Measurements from ENCODE around the gene MS4A10.

The MS4A10 gene

GRCh38 chr11:60769273-60769672 is 15.9 kb upstream of the MS4A10 start:
- H2BK15ac ChIP-seq (ENCODE audit: low read depth, poor library complexity, severe bottlenecking) = no peak overlapping the region
- DNase-seq = no peak
- H2AFZ ChIP-seq (ENCODE audit: low read depth, low read length) = no peak overlapping the region
- H3K4ac ChIP-seq (ENCODE audit: low read depth in 1 of 2, low read length in 2 of 2) = no peak overlapping the region
- H3K27me3 ChIP-seq (ENCODE audit: control insufficient read depth in 1 of 2, insufficient read depth in 1 of 2, low read length in 2 of 2) = peaks cover 25 to 73% of the 10 kb centered on the region in 2 experiments
- WGBS = 86% methylated on average over 4 of the region's 4 CpGs
- no peak overlapping the region for H3K27ac ChIP-seq (ENCODE audit: low read length, poor library complexity, severe bottlenecking)
- no peak overlapping the region for H2BK5ac ChIP-seq (ENCODE audit: low read depth, low read length, poor library complexity, severe bottlenecking)
- H2BK120ac ChIP-seq (ENCODE audit: low read depth, low read length) = no peak overlapping the region
- no peak overlapping the region for H4K8ac ChIP-seq (ENCODE audit: low read length)
- H3K9me3 ChIP-seq (ENCODE audit: control insufficient read depth, low read length) = no peaks in the 10 kb centered on the region
- H3K4me2 ChIP-seq (ENCODE audit: low read length, poor library complexity, severe bottlenecking) = no peak overlapping the region
- H3K79me1 ChIP-seq (replicated peaks; ENCODE audit: low read length, poor library complexity, severe bottlenecking) = no peaks in the 10 kb centered on the region
- H3K36me3 ChIP-seq (ENCODE audit: control insufficient read depth in 1 of 2, insufficient read depth in 2 of 2, low read depth in 1 of 2, low read length in 2 of 2) = no peaks in the 10 kb centered on the region
- H3K4me3 ChIP-seq (ENCODE audit: insufficient read depth in 1 of 2, low read depth in 1 of 2, low read length in 2 of 2) = no peak overlapping the region
- no peak overlapping the region for H3K14ac ChIP-seq (ENCODE audit: low read length in 2 of 2)
- H4K91ac ChIP-seq (ENCODE audit: low read length) = no peak overlapping the region
- no peak overlapping the region for H2BK12ac ChIP-seq (ENCODE audit: low read length in 2 of 2)
- no peak overlapping the region for H3K23ac ChIP-seq (ENCODE audit: low read length in 2 of 2)
- H2AK5ac ChIP-seq (ENCODE audit: low read length, severe bottlenecking) = no peak overlapping the region
- H3K4me1 ChIP-seq (ENCODE audit: control insufficient read depth, insufficient read depth, low read depth, low read length) = peaks cover 2% of the 10 kb centered on the region
- no peak overlapping the region for H3K18ac ChIP-seq (ENCODE audit: low read depth in 1 of 2, low read length in 2 of 2)
- no peak overlapping the region for H3K9ac ChIP-seq (ENCODE audit: low read length)

- no peak overlapping the region for H2BK120ac ChIP-seq (ENCODE audit: low read depth, low read length)
- no peak overlapping the region for H2AFZ ChIP-seq (ENCODE audit: low read depth, low read length)
- peaks cover 2% of the 10 kb centered on the region for H3K4me1 ChIP-seq (ENCODE audit: control insufficient read depth, insufficient read depth, low read depth, low read length)
- H3K4me3 ChIP-seq (ENCODE audit: insufficient read depth in 1 of 2, low read depth in 1 of 2, low read length in 2 of 2) = no peak overlapping the region
- 82% methylated on average over 11 of the region's 11 CpGs for WGBS
- no peak overlapping the region for H3K9ac ChIP-seq (ENCODE audit: low read length)
- DNase-seq = no peak
- no peak overlapping the region for H2AK5ac ChIP-seq (ENCODE audit: low read length, severe bottlenecking)
- no peaks in the 10 kb centered on the region for H3K36me3 ChIP-seq (ENCODE audit: control insufficient read depth in 1 of 2, insufficient read depth in 2 of 2, low read depth in 1 of 2, low read length in 2 of 2)
- no peak overlapping the region for H2BK5ac ChIP-seq (ENCODE audit: low read depth, low read length, poor library complexity, severe bottlenecking)
- H3K14ac ChIP-seq (ENCODE audit: low read length in 2 of 2) = no peak overlapping the region
- no peaks in the 10 kb centered on the region for H3K79me1 ChIP-seq (replicated peaks; ENCODE audit: low read length, poor library complexity, severe bottlenecking)
- H3K18ac ChIP-seq (ENCODE audit: low read depth in 1 of 2, low read length in 2 of 2) = no peak overlapping the region
- no peak overlapping the region for H2BK12ac ChIP-seq (ENCODE audit: low read length in 2 of 2)
- no peaks in the 10 kb centered on the region for H3K9me3 ChIP-seq (ENCODE audit: control insufficient read depth, low read length)
- H2BK15ac ChIP-seq (ENCODE audit: low read depth, poor library complexity, severe bottlenecking) = no peak overlapping the region
- no peak overlapping the region for H3K23ac ChIP-seq (ENCODE audit: low read length in 2 of 2)
- H3K4ac ChIP-seq (ENCODE audit: low read depth in 1 of 2, low read length in 2 of 2) = no peak overlapping the region
- no peak overlapping the region for H4K8ac ChIP-seq (ENCODE audit: low read length)
- H3K27ac ChIP-seq (ENCODE audit: low read length, poor library complexity, severe bottlenecking) = no peak overlapping the region
- no peak overlapping the region for H4K91ac ChIP-seq (ENCODE audit: low read length)
- H3K27me3 ChIP-seq (ENCODE audit: control insufficient read depth in 1 of 2, insufficient read depth in 1 of 2, low read length in 2 of 2) = peaks cover 25 to 74% of the 10 kb centered on the region in 2 experiments
- H3K4me2 ChIP-seq (ENCODE audit: low read length, poor library complexity, severe bottlenecking) = no peak overlapping the region
Observed at GRCh38 chr11:60769811-60770210, 15.3 kb upstream of the MS4A10 start.

GRCh38 chr11:60771146-60771545 is 14.0 kb upstream of the MS4A10 start:
- Histone ChIP-seq H3K23ac (ENCODE audit: low read length in 2 of 2) (no peak overlapping the region), H2AFZ (ENCODE audit: low read depth, low read length) (no peak overlapping the region), H2BK5ac (ENCODE audit: low read depth, low read length, poor library complexity, severe bottlenecking) (no peak overlapping the region), H2BK15ac (ENCODE audit: low read depth, poor library complexity, severe bottlenecking) (no peak overlapping the region), H3K9ac (ENCODE audit: low read length) (no peak overlapping the region), H4K8ac (ENCODE audit: low read length) (no peak overlapping the region), H2AK5ac (ENCODE audit: low read length, severe bottlenecking) (no peak overlapping the region), H3K4me1 (ENCODE audit: control insufficient read depth, insufficient read depth, low read depth, low read length) (peaks cover 4% of the 10 kb centered on the region), H3K27me3 (ENCODE audit: control insufficient read depth in 1 of 2, insufficient read depth in 1 of 2, low read length in 2 of 2) (peaks cover 25 to 62% of the 10 kb centered on the region in 2 experiments), H2BK12ac (ENCODE audit: low read length in 2 of 2) (no peak overlapping the region), H3K4me2 (ENCODE audit: low read length, poor library complexity, severe bottlenecking) (no peak overlapping the region), H3K4ac (ENCODE audit: low read depth in 1 of 2, low read length in 2 of 2) (no peak overlapping the region), H3K18ac (ENCODE audit: low read depth in 1 of 2, low read length in 2 of 2) (no peak overlapping the region), H3K4me3 (ENCODE audit: insufficient read depth in 1 of 2, low read depth in 1 of 2, low read length in 2 of 2) (no peak overlapping the region), H2BK120ac (ENCODE audit: low read depth, low read length) (no peak overlapping the region), H4K91ac (ENCODE audit: low read length) (no peak overlapping the region), H3K27ac (ENCODE audit: low read length, poor library complexity, severe bottlenecking) (no peak overlapping the region), H3K79me1 (replicated peaks; ENCODE audit: low read length, poor library complexity, severe bottlenecking) (no peaks in the 10 kb centered on the region), H3K36me3 (ENCODE audit: control insufficient read depth in 1 of 2, insufficient read depth in 2 of 2, low read depth in 1 of 2, low read length in 2 of 2) (no peaks in the 10 kb centered on the region), H3K9me3 (ENCODE audit: control insufficient read depth, low read length) (no peaks in the 10 kb centered on the region), H3K14ac (ENCODE audit: low read length in 2 of 2) (no peak overlapping the region)
- 82% methylated on average over 4 of the region's 4 CpGs for WGBS
- no peak for DNase-seq

- Histone ChIP-seq H3K9ac (ENCODE audit: low read length) (no peak overlapping the region), H3K4me1 (ENCODE audit: control insufficient read depth, insufficient read depth, low read depth, low read length) (peaks cover 4% of the 10 kb centered on the region), H3K27ac (ENCODE audit: low read length, poor library complexity, severe bottlenecking) (no peak overlapping the region), H3K4ac (ENCODE audit: low read depth in 1 of 2, low read length in 2 of 2) (no peak overlapping the region), H2BK12ac (ENCODE audit: low read length in 2 of 2) (no peak overlapping the region), H2AFZ (ENCODE audit: low read depth, low read length) (no peak overlapping the region), H3K18ac (ENCODE audit: low read depth in 1 of 2, low read length in 2 of 2) (no peak overlapping the region), H3K23ac (ENCODE audit: low read length in 2 of 2) (no peak overlapping the region), H4K91ac (ENCODE audit: low read length) (no peak overlapping the region), H3K9me3 (ENCODE audit: control insufficient read depth, low read length) (no peaks in the 10 kb centered on the region), H2AK5ac (ENCODE audit: low read length, severe bottlenecking) (no peak overlapping the region), H3K27me3 (ENCODE audit: control insufficient read depth in 1 of 2, insufficient read depth in 1 of 2, low read length in 2 of 2) (peaks cover 20 to 54% of the 10 kb centered on the region in 2 experiments), H2BK5ac (ENCODE audit: low read depth, low read length, poor library complexity, severe bottlenecking) (no peak overlapping the region), H3K36me3 (ENCODE audit: control insufficient read depth in 1 of 2, insufficient read depth in 2 of 2, low read depth in 1 of 2, low read length in 2 of 2) (no peaks in the 10 kb centered on the region), H3K14ac (ENCODE audit: low read length in 2 of 2) (no peak overlapping the region), H3K4me3 (ENCODE audit: insufficient read depth in 1 of 2, low read depth in 1 of 2, low read length in 2 of 2) (no peak overlapping the region), H3K79me1 (replicated peaks; ENCODE audit: low read length, poor library complexity, severe bottlenecking) (no peaks in the 10 kb centered on the region), H2BK15ac (ENCODE audit: low read depth, poor library complexity, severe bottlenecking) (no peak overlapping the region), H3K4me2 (ENCODE audit: low read length, poor library complexity, severe bottlenecking) (no peak overlapping the region), H4K8ac (ENCODE audit: low read length) (no peak overlapping the region), H2BK120ac (ENCODE audit: low read depth, low read length) (no peak overlapping the region)
- no peak for DNase-seq
- 78% methylated on average over 16 of the region's 16 CpGs for WGBS
Observed at GRCh38 chr11:60771879-60772525, 13.1 kb upstream of the MS4A10 start.
